AG04449 (cell line): ENCODE measurements around the gene DEDD2.

Experiments
- CTCF ChIA-PET: fragments of 350-600 bp; formaldehyde crosslinking; extraction: SDS; loops from one replicate; lab custom pipeline; 2021; ENCODE audit warnings: antibody characterized with exemption; lab: Yijun Ruan, JAX
- POLR2A ChIA-PET: fragments of 400-600, 350-600 bp; formaldehyde crosslinking; extraction: SDS; loops from one replicate; lab custom pipeline; 2020; ENCODE audit warnings: antibody characterized with exemption, inconsistent platforms; lab: Yijun Ruan, JAX
- DNase-seq: peaks from one replicate; pipeline ENCODE4 v3.0.0-alpha.2; 2010; ENCODE audit warnings: low read depth, low spot score
- H3K4me3 ChIP-seq: 2 replicates; pipeline ENCODE4 v1.5.1; 2011; ENCODE audit warnings: low read depth, mild to moderate bottlenecking, control low read depth, low read length
- TF ChIP-seq, protein P1 (sequence below): IDR thresholded peaks from one replicate; pipeline ENCODE4 v1.5.1; 2011; ENCODE audit warnings: mild to moderate bottlenecking, moderate library complexity, low read length, control low read depth, inconsistent platforms; ENCODE audit not compliant: insufficient read depth; ENCODE audit errors: missing control alignments

Gene DEDD2

DNA sequence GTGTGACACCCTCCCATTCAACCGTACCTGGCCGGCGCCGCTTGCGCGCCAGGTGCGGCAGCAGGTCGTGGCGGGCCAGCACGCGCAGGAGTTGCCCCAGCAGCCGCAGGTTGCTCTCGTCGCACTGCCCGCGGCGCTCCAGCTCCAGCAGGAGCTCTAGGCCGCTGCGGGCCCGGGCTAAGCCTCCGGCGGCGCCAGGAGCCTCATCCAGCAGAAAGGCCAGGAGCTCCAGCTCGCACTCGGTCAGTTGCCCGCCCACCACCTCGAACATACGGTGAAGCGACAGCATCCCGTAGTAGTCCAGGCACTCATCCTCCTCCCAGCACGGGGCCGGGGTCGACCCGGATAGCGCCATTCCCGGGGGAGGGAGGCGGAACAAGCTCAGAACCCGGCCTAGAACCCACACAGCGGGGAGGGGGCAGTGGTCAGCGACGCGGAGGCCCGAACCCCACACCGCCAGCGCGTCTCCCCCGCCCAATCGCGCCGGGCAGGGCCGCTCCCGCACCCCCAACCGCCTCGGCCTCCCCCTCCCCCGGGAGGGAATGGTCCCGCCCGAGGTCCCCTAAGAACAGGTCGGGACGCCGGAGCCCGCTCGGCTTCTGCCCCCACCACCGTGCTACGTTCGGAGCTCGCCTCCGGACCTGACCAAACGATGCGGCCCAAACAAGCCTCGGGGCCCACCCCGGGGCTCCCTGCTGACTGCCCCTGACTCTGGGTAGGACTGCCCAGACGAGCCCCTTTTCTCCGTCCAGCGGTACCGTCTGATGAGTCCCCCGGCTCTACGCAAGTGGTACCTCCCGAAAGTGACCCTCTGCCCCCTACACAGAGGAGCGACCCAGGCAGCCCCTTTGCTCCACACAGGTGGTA, 591 bp downstream of the DEDD2 start:
- ChIA-PET POLR2A (interaction anchor here (1.1 to 1.2 kb wide), 2 partner anchors 11 to 103 kb away, joined by 3 to 4 read pairs; no protein-coding TSS in a partner anchor), CTCF (interaction anchor here (0.8 to 8.8 kb wide), 8 partner anchors 9 to 105 kb away, joined by 3 to 78 read pairs (median 6); partner anchors contain the start of gene POU2F2)
- no peak for DNase-seq
- peak overlapping the region; percentile 96 for H3K4me3 ChIP-seq
- TF ChIP-seq, protein P1, sequence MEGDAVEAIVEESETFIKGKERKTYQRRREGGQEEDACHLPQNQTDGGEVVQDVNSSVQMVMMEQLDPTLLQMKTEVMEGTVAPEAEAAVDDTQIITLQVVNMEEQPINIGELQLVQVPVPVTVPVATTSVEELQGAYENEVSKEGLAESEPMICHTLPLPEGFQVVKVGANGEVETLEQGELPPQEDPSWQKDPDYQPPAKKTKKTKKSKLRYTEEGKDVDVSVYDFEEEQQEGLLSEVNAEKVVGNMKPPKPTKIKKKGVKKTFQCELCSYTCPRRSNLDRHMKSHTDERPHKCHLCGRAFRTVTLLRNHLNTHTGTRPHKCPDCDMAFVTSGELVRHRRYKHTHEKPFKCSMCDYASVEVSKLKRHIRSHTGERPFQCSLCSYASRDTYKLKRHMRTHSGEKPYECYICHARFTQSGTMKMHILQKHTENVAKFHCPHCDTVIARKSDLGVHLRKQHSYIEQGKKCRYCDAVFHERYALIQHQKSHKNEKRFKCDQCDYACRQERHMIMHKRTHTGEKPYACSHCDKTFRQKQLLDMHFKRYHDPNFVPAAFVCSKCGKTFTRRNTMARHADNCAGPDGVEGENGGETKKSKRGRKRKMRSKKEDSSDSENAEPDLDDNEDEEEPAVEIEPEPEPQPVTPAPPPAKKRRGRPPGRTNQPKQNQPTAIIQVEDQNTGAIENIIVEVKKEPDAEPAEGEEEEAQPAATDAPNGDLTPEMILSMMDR, result no peak

DNA sequence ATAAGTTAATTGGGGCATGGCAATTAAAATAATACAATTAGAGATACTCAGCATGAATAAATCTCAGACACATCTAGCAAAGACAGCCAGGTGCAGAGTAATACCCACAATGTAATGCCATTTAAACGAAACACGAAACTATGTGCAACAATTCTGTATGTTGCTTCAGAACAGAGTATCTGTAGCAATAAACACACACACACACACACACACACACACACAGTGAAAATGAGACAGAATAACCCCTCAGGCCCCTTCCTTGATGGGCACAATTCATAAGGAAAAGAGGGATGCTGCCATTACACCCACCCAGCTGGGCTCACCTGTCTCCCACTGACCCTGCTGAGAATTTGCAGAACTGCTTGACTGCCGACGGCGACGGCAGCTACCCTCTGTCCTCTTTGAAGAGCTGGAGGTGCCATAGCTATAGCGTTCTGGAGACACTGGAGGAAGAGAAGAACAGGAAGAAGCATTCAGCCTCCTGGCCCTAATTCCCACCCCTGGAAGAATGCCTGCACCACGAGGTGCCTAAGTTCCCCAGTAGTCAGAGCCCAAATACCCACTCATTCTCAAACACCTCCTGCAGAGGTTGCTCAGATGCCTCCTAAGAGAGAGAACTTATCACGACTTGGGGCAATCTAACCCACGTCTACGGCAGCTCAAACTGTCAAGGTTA, 2.5 kb downstream of the DEDD2 start:
- CTCF ChIA-PET, result interaction anchor here (1.2 to 8.8 kb wide), 6 partner anchors 9 to 206 kb away, joined by 3 to 78 read pairs (median 7); partner anchors contain the start of gene POU2F2
- H3K4me3 ChIP-seq, result no peak overlapping the region
- no peak for DNase-seq
- TF ChIP-seq, protein P1, result no peak
- POLR2A ChIA-PET, result no interaction called here

DNA sequence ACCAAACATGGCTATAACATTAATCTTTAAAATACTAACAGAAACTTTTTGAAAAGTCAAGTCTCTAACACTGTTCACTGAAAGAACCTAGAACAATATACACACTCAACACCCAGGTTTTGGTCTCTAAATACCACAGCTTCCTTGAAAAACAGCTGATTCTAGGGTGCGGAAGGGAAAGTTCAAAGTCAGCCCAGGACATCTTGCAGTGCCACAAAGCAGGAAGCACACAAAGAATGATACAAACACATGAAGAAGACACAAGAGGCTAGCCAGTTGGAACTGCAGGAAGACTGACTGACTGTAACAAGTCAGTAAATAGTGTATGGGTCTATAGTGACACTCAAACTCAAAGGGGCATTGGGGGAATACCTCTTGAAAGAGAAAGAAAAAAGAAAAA, 4.6 kb downstream of the DEDD2 start:
- DNase-seq, result no peak
- ChIA-PET POLR2A (no interaction called here), CTCF (no interaction called here)
- TF ChIP-seq, protein P1, result no peak
- no peak overlapping the region for H3K4me3 ChIP-seq

DNA sequence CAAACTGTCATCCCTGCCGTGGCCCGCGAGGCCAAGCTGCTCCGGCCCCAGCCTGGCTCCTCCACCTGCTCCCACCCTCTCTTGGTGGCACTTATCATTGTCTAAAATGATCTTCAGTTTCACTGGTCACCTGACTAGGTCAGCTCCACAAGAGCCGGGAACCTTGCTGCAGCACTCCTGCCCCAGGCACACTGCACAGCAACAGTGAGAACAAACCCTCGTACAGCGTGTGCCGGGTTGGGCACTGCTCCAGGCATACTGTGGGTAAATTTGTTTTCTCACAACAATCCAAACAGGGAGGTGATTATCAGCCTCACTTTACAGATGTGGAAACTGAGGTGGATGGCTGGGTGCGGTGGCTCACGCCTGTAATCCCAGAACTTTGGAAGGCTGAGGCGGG, 8.9 kb downstream of the DEDD2 start:
- TF ChIP-seq, protein P1, result no peak
- no peak overlapping the region for H3K4me3 ChIP-seq
- ChIA-PET CTCF (interaction anchor here (1.4 to 1.8 kb wide), 2 partner anchors 8 to 32 kb away, joined by 4 to 8 read pairs; partner anchors contain the start of gene DEDD2), POLR2A (no interaction called here)
- no peak for DNase-seq

DNA sequence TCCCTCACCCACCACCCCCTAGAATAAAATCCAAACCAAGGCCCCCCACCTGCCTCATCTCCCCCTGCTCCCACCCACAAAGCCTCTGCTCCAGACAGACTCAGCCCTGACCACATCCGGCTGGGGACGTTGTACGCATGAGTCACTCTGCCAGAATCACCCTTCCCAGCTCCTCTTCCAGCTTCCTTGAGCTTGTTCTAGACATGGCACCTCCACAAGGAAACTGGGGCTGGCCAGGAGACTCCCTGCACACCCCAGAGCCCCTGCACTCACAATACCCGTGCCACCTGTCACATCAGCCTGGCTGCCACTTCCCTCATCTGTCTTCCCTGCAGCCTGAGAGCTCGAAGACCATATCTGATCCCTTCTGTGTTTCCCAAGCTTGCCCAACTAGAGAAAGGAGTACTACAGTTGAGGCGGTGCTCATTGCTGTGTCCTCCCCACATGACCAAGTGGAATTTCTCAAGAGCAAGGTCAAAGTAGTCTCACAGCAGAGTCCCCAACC, 9.7 kb downstream of the DEDD2 start:
- POLR2A ChIA-PET, result interaction anchor here (0.5 to 1.0 kb wide), 3 partner anchors 12 to 65 kb away, joined by 3 read pairs; partner anchors contain the start of gene GSK3A
- DNase-seq, result peak; percentile 40
- TF ChIP-seq, protein P1, result no peak
- H3K4me3 ChIP-seq, result no peak overlapping the region
- CTCF ChIA-PET, result interaction anchor here (1.4 to 3.1 kb wide), 5 partner anchors 9 to 99 kb away, joined by 4 to 16 read pairs (median 8); partner anchors contain the start of gene DEDD2
